ENCODE data around the gene NAA20. TPM values are rescaled to one million over a fixed set of nuclear protein-coding genes. Genes with fewer than 3 reads are reported as not detected.

The NAA20 gene
- total and polyA plus RNA-seq, 7 donors: 26.3 to 74.2 (median 44.9) TPM

GRCh38 chr20:20012541-20012940, 4.6 kb upstream of the NAA20 start:
- 74 to 85% methylated on average over 2 of the region's 2 CpGs for WGBS, 2 donors
- no peaks in the 10 kb centered on the region for H3K27me3 ChIP-seq

DNA sequence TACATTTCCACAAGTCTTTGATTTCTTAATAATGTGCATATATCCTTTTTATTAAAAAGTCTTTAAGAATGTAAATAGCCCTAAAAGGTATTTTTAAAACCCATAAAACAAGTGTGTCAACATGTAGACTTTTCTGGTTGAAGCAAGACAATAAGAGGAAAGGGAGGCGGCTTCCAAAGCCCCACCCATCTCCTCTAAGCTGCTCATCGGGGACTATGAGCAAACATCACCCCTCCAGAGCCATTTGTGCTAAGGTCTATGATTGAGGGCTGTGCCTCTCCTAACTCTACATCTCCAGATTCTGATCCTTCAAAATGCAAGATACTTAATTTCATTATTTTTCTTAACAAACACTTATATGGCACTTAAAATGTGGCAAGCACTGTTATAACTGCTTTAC, 2.5 kb upstream of the NAA20 start:
- intact Hi-C loops (cut with DNase I): no loop called here
- WGBS, 2 donors: 8 to 43% methylated on average over 2 of the region's 2 CpGs
- no peaks in the 10 kb centered on the region for H3K9me3 ChIP-seq
- H3K27me3 ChIP-seq: no peaks in the 10 kb centered on the region
- DNase-seq: no peak
- no peak overlapping the region for H3K27ac ChIP-seq
- H3K4me1 ChIP-seq: peaks cover 0 to 52% (median 48%) of the 10 kb centered on the region in 4 donors
- TF ChIP-seq POLR2AphosphoS5 (IDR thresholded peaks at IDR 0.05) (peak in 1 of 4 donors; percentile 11), EP300 (IDR thresholded peaks at IDR 0.05) (no peak)
- H3K4me3 ChIP-seq: no peak overlapping the region
- no peaks in the 10 kb centered on the region for H3K36me3 ChIP-seq

More at GRCh38 chr20:20012541-20012940, 4.6 kb upstream of the NAA20 start:
- no peak overlapping the region for H3K27ac ChIP-seq
- no peak for DNase-seq
- H3K9me3 ChIP-seq: no peaks in the 10 kb centered on the region
- no peaks in the 10 kb centered on the region for H3K36me3 ChIP-seq
- intact Hi-C loops (cut with DNase I): no loop called here
- TF ChIP-seq POLR2AphosphoS5 (IDR thresholded peaks at IDR 0.05) (no peak), POLR2A (IDR thresholded peaks at IDR 0.05) (no peak), EP300 (IDR thresholded peaks at IDR 0.05) (no peak)
- TF ChIP-seq, protein P1, sequence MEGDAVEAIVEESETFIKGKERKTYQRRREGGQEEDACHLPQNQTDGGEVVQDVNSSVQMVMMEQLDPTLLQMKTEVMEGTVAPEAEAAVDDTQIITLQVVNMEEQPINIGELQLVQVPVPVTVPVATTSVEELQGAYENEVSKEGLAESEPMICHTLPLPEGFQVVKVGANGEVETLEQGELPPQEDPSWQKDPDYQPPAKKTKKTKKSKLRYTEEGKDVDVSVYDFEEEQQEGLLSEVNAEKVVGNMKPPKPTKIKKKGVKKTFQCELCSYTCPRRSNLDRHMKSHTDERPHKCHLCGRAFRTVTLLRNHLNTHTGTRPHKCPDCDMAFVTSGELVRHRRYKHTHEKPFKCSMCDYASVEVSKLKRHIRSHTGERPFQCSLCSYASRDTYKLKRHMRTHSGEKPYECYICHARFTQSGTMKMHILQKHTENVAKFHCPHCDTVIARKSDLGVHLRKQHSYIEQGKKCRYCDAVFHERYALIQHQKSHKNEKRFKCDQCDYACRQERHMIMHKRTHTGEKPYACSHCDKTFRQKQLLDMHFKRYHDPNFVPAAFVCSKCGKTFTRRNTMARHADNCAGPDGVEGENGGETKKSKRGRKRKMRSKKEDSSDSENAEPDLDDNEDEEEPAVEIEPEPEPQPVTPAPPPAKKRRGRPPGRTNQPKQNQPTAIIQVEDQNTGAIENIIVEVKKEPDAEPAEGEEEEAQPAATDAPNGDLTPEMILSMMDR (IDR thresholded peaks at IDR 0.05): no peak
- no peak overlapping the region for H3K4me3 ChIP-seq
- H3K4me1 ChIP-seq: peaks cover 0 to 34% (median 29%) of the 10 kb centered on the region in 4 donors

GRCh38 chr20:20017844-20018185, 653 bp downstream of the NAA20 start:
- TF ChIP-seq, protein P1 (IDR thresholded peaks at IDR 0.05): no peak
- TF ChIP-seq POLR2AphosphoS5 (IDR thresholded peaks at IDR 0.05) (no peak), POLR2A (IDR thresholded peaks at IDR 0.05) (no peak), EP300 (IDR thresholded peaks at IDR 0.05) (no peak)
- 1 to 4% methylated on average over 17 of the region's 17 CpGs for WGBS, 2 donors
- DNase-seq: no peak
- no peaks in the 10 kb centered on the region for H3K27me3 ChIP-seq
- peaks cover 0 to 3% (median 0%) of the 10 kb centered on the region in 4 donors for H3K36me3 ChIP-seq
- peak overlapping the region; percentile 75 to 84 (median 80) for H3K27ac ChIP-seq
- H3K9me3 ChIP-seq: no peaks in the 10 kb centered on the region
- H3K4me1 ChIP-seq: peaks cover 0 to 45% (median 39%) of the 10 kb centered on the region in 4 donors
- peak overlapping the region; percentile 65 to 95 (median 86) for H3K4me3 ChIP-seq
- intact Hi-C loops (cut with DNase I): loop anchor here (2.0 kb wide), 1 partner anchor 33 kb away; no protein-coding TSS in a partner anchor

DNA sequence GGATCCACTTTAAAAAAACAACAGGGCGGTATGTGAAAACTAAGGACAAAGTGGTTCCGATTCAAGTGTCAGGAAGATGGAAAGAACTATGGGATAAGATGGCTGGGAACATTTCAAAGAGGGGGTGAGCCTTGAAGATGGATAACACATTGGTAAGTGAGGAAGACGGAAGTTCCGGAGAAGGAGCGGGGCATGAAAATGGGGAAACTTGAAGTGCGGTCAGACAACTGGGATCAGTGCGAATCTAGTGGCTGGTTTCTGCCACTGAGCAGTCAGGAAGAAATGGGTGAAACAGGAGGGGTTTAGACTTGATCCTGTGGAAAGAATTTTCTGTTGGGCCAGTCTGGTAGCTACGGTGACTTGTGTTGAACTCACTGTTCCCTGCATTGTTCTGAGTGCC, 1.2 kb downstream of the NAA20 start:
- intact Hi-C loops (cut with DNase I): loop anchor here (2.0 kb wide), 1 partner anchor 32 kb away; no protein-coding TSS in a partner anchor
- H3K36me3 ChIP-seq: peaks cover 0 to 7% (median 0%) of the 10 kb centered on the region in 4 donors
- peaks cover 0 to 45% (median 39%) of the 10 kb centered on the region in 4 donors for H3K4me1 ChIP-seq
- H3K27me3 ChIP-seq: no peaks in the 10 kb centered on the region
- peak overlapping the region in 3 of 4 donors; percentile 65 to 95 (median 91) for H3K4me3 ChIP-seq
- no peak for DNase-seq
- H3K27ac ChIP-seq: no peak overlapping the region
- WGBS, 2 donors: 92 to 95% methylated on average over 8 of the region's 8 CpGs
- TF ChIP-seq, protein P1 (IDR thresholded peaks at IDR 0.05): no peak
- no peak for TF ChIP-seq EP300 (IDR thresholded peaks at IDR 0.05)
- TF ChIP-seq POLR2AphosphoS5 (IDR thresholded peaks at IDR 0.05): no peak
- no peak for TF ChIP-seq POLR2A (IDR thresholded peaks at IDR 0.05)
- no peaks in the 10 kb centered on the region for H3K9me3 ChIP-seq

DNA sequence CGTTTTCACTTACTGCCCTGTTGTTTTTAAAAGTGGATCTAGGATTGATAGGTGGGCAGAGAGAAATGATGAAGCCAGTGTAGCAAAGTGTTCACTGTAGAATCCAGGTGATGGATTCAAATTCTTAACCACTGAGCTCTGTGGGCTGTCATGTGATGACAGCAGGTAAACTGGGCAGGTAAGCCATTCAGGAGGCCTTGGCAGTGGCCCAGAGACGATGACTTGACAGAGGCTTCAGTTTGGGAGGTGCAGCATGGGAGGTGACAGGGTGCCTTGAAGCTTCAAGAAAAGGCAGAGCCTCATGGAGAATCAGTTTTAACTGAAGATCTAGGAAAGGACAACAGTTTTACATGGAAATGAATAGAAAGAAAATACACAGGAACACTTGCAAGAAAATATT, 2.0 kb downstream of the NAA20 start:
- intact Hi-C loops (cut with DNase I): loop anchor here (2.0 kb wide), 1 partner anchor 32 kb away; no protein-coding TSS in a partner anchor
- TF ChIP-seq, protein P1 (IDR thresholded peaks at IDR 0.05): no peak
- TF ChIP-seq EP300 (IDR thresholded peaks at IDR 0.05) (no peak), POLR2A (IDR thresholded peaks at IDR 0.05) (no peak), POLR2AphosphoS5 (IDR thresholded peaks at IDR 0.05) (no peak)
- Histone ChIP-seq H3K27me3 (no peaks in the 10 kb centered on the region), H3K9me3 (no peaks in the 10 kb centered on the region), H3K4me3 (no peak overlapping the region), H3K36me3 (peaks cover 0 to 11% (median 0%) of the 10 kb centered on the region in 4 donors), H3K4me1 (peaks cover 0 to 45% (median 39%) of the 10 kb centered on the region in 4 donors), H3K27ac (no peak overlapping the region)
- WGBS, 2 donors: 43 to 74% methylated on average over 2 of the region's 2 CpGs
- no peak for DNase-seq
